ENCODE results near the gene SH3PXD2A.

DNA sequence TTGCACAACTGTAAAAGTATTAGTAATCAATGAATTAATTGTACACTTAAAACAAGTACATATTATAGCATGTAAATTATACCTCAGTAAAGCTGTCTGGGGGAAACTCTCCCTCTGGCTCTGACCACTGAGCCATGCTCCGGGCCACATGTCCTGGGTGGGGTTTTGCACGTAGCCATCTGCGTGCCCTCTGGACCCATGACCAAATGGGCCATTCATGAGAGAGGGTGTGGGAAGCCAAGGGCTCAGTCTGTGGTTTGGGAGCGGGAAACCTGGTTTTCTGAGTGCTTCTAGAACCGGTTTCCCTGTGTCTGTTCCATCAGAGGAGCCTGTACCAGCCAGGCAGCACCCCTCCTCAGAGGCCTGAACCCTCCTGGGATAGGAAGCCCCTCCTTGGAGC, 143.2 kb downstream of the SH3PXD2A start:
- TF ChIP-seq, protein P1, sequence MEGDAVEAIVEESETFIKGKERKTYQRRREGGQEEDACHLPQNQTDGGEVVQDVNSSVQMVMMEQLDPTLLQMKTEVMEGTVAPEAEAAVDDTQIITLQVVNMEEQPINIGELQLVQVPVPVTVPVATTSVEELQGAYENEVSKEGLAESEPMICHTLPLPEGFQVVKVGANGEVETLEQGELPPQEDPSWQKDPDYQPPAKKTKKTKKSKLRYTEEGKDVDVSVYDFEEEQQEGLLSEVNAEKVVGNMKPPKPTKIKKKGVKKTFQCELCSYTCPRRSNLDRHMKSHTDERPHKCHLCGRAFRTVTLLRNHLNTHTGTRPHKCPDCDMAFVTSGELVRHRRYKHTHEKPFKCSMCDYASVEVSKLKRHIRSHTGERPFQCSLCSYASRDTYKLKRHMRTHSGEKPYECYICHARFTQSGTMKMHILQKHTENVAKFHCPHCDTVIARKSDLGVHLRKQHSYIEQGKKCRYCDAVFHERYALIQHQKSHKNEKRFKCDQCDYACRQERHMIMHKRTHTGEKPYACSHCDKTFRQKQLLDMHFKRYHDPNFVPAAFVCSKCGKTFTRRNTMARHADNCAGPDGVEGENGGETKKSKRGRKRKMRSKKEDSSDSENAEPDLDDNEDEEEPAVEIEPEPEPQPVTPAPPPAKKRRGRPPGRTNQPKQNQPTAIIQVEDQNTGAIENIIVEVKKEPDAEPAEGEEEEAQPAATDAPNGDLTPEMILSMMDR (IDR thresholded peaks at IDR 0.05): no peak
- no peak for TF ChIP-seq POLR2A (IDR thresholded peaks at IDR 0.05)

Measured in Peyer's patch (tissue), 4 donors.